Measurements from ENCODE around the gene ZBTB5. TPM values are rescaled to one million over a fixed set of nuclear protein-coding genes. Genes with fewer than 3 reads are reported as not detected.

Gene ZBTB5
- total and polyA plus RNA-seq, 9 of the 15 experiments (the other 6 are each of a cell fraction or from before 2014, with no cell fraction given): 2.3 to 43.2 (median 15.5) TPM

GRCh38 chr9:37464426-37465248 is 613 bp downstream of the ZBTB5 start (continued):
- TF ChIP-seq FOXK2 (conservative IDR thresholded peaks at IDR 0.05 in 1 of 2, IDR thresholded peaks at IDR 0.05 in 1 of 2; ENCODE audit: low read depth in 2 of 2) (no peak), FOXO4 (CRISPR knock-in tag; IDR thresholded peaks at IDR 0.05) (no peak), RBM14 (IDR thresholded peaks at IDR 0.05; ENCODE audit: borderline replicate concordance, insufficient read depth, low read depth, low read length) (no peak), SMC3 (conservative IDR thresholded peaks at IDR 0.05; ENCODE audit: insufficient read depth, low read depth, low read length) (no peak), BCOR (IDR thresholded peaks at IDR 0.05) (no peak), ZC3H8 (IDR thresholded peaks at IDR 0.05) (no peak), TRIM25 (IDR thresholded peaks at IDR 0.05; ENCODE audit: borderline replicate concordance) (no peak), CGGBP1 (CRISPR knock-in tag; IDR thresholded peaks at IDR 0.05) (no peak), RNF2 (IDR thresholded peaks at IDR 0.05) (no peak), PHF21A (IDR thresholded peaks at IDR 0.05; ENCODE audit: borderline replicate concordance, low read depth) (no peak)
- TF ChIP-seq, protein P1, sequence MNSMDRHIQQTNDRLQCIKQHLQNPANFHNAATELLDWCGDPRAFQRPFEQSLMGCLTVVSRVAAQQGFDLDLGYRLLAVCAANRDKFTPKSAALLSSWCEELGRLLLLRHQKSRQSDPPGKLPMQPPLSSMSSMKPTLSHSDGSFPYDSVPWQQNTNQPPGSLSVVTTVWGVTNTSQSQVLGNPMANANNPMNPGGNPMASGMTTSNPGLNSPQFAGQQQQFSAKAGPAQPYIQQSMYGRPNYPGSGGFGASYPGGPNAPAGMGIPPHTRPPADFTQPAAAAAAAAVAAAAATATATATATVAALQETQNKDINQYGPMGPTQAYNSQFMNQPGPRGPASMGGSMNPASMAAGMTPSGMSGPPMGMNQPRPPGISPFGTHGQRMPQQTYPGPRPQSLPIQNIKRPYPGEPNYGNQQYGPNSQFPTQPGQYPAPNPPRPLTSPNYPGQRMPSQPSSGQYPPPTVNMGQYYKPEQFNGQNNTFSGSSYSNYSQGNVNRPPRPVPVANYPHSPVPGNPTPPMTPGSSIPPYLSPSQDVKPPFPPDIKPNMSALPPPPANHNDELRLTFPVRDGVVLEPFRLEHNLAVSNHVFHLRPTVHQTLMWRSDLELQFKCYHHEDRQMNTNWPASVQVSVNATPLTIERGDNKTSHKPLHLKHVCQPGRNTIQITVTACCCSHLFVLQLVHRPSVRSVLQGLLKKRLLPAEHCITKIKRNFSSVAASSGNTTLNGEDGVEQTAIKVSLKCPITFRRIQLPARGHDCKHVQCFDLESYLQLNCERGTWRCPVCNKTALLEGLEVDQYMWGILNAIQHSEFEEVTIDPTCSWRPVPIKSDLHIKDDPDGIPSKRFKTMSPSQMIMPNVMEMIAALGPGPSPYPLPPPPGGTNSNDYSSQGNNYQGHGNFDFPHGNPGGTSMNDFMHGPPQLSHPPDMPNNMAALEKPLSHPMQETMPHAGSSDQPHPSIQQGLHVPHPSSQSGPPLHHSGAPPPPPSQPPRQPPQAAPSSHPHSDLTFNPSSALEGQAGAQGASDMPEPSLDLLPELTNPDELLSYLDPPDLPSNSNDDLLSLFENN (IDR thresholded peaks at IDR 0.05; ENCODE audit: low read depth in 2 of 2, low read length in 2 of 2): no peak
- TF ChIP-seq, protein P2, sequence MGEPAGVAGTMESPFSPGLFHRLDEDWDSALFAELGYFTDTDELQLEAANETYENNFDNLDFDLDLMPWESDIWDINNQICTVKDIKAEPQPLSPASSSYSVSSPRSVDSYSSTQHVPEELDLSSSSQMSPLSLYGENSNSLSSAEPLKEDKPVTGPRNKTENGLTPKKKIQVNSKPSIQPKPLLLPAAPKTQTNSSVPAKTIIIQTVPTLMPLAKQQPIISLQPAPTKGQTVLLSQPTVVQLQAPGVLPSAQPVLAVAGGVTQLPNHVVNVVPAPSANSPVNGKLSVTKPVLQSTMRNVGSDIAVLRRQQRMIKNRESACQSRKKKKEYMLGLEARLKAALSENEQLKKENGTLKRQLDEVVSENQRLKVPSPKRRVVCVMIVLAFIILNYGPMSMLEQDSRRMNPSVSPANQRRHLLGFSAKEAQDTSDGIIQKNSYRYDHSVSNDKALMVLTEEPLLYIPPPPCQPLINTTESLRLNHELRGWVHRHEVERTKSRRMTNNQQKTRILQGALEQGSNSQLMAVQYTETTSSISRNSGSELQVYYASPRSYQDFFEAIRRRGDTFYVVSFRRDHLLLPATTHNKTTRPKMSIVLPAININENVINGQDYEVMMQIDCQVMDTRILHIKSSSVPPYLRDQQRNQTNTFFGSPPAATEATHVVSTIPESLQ (CRISPR knock-in tag; IDR thresholded peaks at IDR 0.05): peak; percentile 73; the same call in 1 of the 2 replicates
- TF ChIP-seq, protein P3, sequence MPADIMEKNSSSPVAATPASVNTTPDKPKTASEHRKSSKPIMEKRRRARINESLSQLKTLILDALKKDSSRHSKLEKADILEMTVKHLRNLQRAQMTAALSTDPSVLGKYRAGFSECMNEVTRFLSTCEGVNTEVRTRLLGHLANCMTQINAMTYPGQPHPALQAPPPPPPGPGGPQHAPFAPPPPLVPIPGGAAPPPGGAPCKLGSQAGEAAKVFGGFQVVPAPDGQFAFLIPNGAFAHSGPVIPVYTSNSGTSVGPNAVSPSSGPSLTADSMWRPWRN (IDR thresholded peaks at IDR 0.05; ENCODE audit: low read depth): no peak
- TF ChIP-seq, protein P4, sequence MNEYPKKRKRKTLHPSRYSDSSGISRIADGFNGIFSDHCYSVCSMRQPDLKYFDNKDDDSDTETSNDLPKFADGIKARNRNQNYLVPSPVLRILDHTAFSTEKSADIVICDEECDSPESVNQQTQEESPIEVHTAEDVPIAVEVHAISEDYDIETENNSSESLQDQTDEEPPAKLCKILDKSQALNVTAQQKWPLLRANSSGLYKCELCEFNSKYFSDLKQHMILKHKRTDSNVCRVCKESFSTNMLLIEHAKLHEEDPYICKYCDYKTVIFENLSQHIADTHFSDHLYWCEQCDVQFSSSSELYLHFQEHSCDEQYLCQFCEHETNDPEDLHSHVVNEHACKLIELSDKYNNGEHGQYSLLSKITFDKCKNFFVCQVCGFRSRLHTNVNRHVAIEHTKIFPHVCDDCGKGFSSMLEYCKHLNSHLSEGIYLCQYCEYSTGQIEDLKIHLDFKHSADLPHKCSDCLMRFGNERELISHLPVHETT (CRISPR knock-in tag; conservative IDR thresholded peaks at IDR 0.05 in 1 of 2, IDR thresholded peaks at IDR 0.05 in 1 of 2): no peak; a peak in 1 of 4 replicates

All from K562 (cell line).